Measurements from ENCODE around the gene LPCAT2.

The LPCAT2 gene

GRCh38 chr16:55482056-55482455, 26.8 kb upstream of the LPCAT2 start:
- no peak for DNase-seq

GRCh38 chr16:55487048-55487803, 21.6 kb upstream of the LPCAT2 start:
- DNase-seq, result peak; percentile 69

GRCh38 chr16:55488306-55488705, 20.6 kb upstream of the LPCAT2 start:
- DNase-seq, result no peak

GRCh38 chr16:55489119-55489955, 19.5 kb upstream of the LPCAT2 start:
- DNase-seq, result no peak

GRCh38 chr16:55489956-55490265, 19.0 kb upstream of the LPCAT2 start:
- no peak for DNase-seq

GRCh38 chr16:55490301-55490700, 18.6 kb upstream of the LPCAT2 start:
- DNase-seq, result no peak

- no peak for DNase-seq
Measured at GRCh38 chr16:55491691-55492090, 17.2 kb upstream of the LPCAT2 start.

- DNase-seq, result no peak
Measured at GRCh38 chr16:55492756-55493380, 16.0 kb upstream of the LPCAT2 start.

- DNase-seq, result peak; percentile 88
Measured at GRCh38 chr16:55494994-55495421, 13.9 kb upstream of the LPCAT2 start.

- no peak for DNase-seq
Measured at GRCh38 chr16:55495616-55496289, 13.1 kb upstream of the LPCAT2 start.

GRCh38 chr16:55496509-55497145, 12.2 kb upstream of the LPCAT2 start:
- DNase-seq, result no peak

GRCh38 chr16:55497558-55497957, 11.3 kb upstream of the LPCAT2 start:
- no peak for DNase-seq

- no peak for DNase-seq
Measured at GRCh38 chr16:55498101-55498500, 10.8 kb upstream of the LPCAT2 start.

GRCh38 chr16:55499281-55499680, 9.6 kb upstream of the LPCAT2 start:
- DNase-seq, result no peak

GRCh38 chr16:55499951-55500529, 8.8 kb upstream of the LPCAT2 start:
- DNase-seq, result peak; percentile 71

GRCh38 chr16:55500530-55501011, 8.3 kb upstream of the LPCAT2 start:
- DNase-seq, result peak; percentile 78

- DNase-seq, result peak; percentile 12
Measured at GRCh38 chr16:55501549-55502322, 7.1 kb upstream of the LPCAT2 start.

GRCh38 chr16:55502801-55503366, 6.0 kb upstream of the LPCAT2 start:
- peak; percentile 93 for DNase-seq

- no peak for DNase-seq
Measured at GRCh38 chr16:55503726-55504550, 4.9 kb upstream of the LPCAT2 start.
